HepG2 (cell line): ENCODE measurements around the gene ZNF211. TPM values are rescaled to one million over a fixed set of nuclear protein-coding genes. Genes with fewer than 3 reads are reported as not detected.

Experiments
- BORCS8-MEF2B ChIP-seq: sonication (generic); formaldehyde crosslinking; IDR thresholded peaks from 2 replicates; pipeline ENCODE4 v1.8.0; 2022; ENCODE audit warnings: mild to moderate bottlenecking, missing genetic modification reagents
- DRAP1 ChIP-seq: IDR thresholded peaks from 2 replicates; pipeline ENCODE4 v1.6.1; 2016; ENCODE audit warnings: missing genetic modification reagents, missing compliant biosample characterization
- HNF1A ChIP-seq, 2 experiments: sonication (generic) in 1 of 2; formaldehyde crosslinking in 1 of 2; IDR thresholded peaks; 2 replicates each; pipeline versions ENCODE4 v1.4.0 to v1.6.1; 2016 to 2020; ENCODE audit warnings: borderline replicate concordance in 1 of 2, low read depth in 1 of 2, mild to moderate bottlenecking in 1 of 2, missing genetic modification reagents in 1 of 2
- HNRNPL ChIP-seq: fragments of 200-400 bp; formaldehyde crosslinking; IDR thresholded peaks from 2 replicates; pipeline ENCODE4 v1.6.1; 2017; ENCODE audit warnings: mild to moderate bottlenecking, low read depth, low read length
- PPARG ChIP-seq: conservative IDR thresholded peaks from 2 replicates; pipeline ENCODE4 v1.6.1; 2016; ENCODE audit warnings: missing biosample characterization, missing genetic modification reagents
- TEF ChIP-seq: sonication (generic); formaldehyde crosslinking; IDR thresholded peaks from 2 replicates; pipeline ENCODE4 v1.5.0; 2020; ENCODE audit warnings: missing genetic modification reagents
- ZBTB26 ChIP-seq: IDR thresholded peaks from 2 replicates; pipeline ENCODE4 v1.6.1; 2016; ENCODE audit warnings: missing compliant biosample characterization, missing genetic modification reagents, borderline replicate concordance
- ZBTB38 ChIP-seq: sonication (generic); formaldehyde crosslinking; IDR thresholded peaks from 2 replicates; pipeline ENCODE4 v1.5.1; 2020; ENCODE audit warnings: mild to moderate bottlenecking, missing genetic modification reagents
- ZC3H4 ChIP-seq: sonication (generic); formaldehyde crosslinking; IDR thresholded peaks from 2 replicates; pipeline ENCODE4 v1.4.0; 2020; ENCODE audit warnings: missing genetic modification reagents, borderline replicate concordance
- ZNF367 ChIP-seq: sonication (generic); formaldehyde crosslinking; IDR thresholded peaks from 2 replicates; pipeline ENCODE4 v1.4.0; 2020; ENCODE audit warnings: missing genetic modification reagents, borderline replicate concordance
- ZNF382 ChIP-seq: sonication (generic); formaldehyde crosslinking; IDR thresholded peaks from 2 replicates; pipeline ENCODE4 v1.5.0; 2020; ENCODE audit warnings: missing genetic modification reagents, mild to moderate bottlenecking, borderline replicate concordance
- ZNF570 ChIP-seq: sonication (generic); formaldehyde crosslinking; IDR thresholded peaks from 2 replicates; pipeline ENCODE4 v1.4.0; 2020; ENCODE audit warnings: mild to moderate bottlenecking, missing genetic modification reagents, borderline replicate concordance
- ZNF646 ChIP-seq: sonication (generic); formaldehyde crosslinking; IDR thresholded peaks from 2 replicates; pipeline ENCODE4 v1.9.0; 2021; ENCODE audit warnings: mild to moderate bottlenecking, missing genetic modification reagents
- ZNF883 ChIP-seq: sonication (generic); formaldehyde crosslinking; IDR thresholded peaks from 2 replicates; pipeline ENCODE4 v1.5.1; 2020; ENCODE audit warnings: mild to moderate bottlenecking, missing genetic modification reagents; ENCODE audit errors: not compliant biosample characterization
- polyA plus RNA-seq, 8 experiments: library from polyadenylated mRNA; depleted of rRNA in 3 of 8; stranded (reverse) in 7 of 8; unstranded in 1 of 8; fragments of >200 nt; fragmentation: Illumina TruSeq in 4 of 8; extraction: Trizol in 4 of 8; gene quantifications; 2 replicates each; pipeline versions ENCODE4 v1.2.1 to v1.2.3, GENCODE V29; 2011 to 2016; ENCODE audit warnings: low read depth in 4 of 8, missing spikeins in 1 of 8, mixed read lengths in 1 of 8; ENCODE audit not compliant: insufficient read depth in 1 of 8
- total RNA-seq, 5 experiments: library from RNA; depleted of rRNA; stranded (reverse); fragments of >200 nt; fragmentation: Illumina TruSeq; extraction: Trizol; gene quantifications; 2 replicates each; pipeline ENCODE4 v1.2.3, GENCODE V29; 2016; ENCODE audit warnings: low read depth in 1 of 5

Gene ZNF211
- total and polyA plus RNA-seq, 2 of the 13 experiments (the other 11 are each of a cell fraction or from before 2014, with no cell fraction given): 9.9 to 11.2 TPM

DNA sequence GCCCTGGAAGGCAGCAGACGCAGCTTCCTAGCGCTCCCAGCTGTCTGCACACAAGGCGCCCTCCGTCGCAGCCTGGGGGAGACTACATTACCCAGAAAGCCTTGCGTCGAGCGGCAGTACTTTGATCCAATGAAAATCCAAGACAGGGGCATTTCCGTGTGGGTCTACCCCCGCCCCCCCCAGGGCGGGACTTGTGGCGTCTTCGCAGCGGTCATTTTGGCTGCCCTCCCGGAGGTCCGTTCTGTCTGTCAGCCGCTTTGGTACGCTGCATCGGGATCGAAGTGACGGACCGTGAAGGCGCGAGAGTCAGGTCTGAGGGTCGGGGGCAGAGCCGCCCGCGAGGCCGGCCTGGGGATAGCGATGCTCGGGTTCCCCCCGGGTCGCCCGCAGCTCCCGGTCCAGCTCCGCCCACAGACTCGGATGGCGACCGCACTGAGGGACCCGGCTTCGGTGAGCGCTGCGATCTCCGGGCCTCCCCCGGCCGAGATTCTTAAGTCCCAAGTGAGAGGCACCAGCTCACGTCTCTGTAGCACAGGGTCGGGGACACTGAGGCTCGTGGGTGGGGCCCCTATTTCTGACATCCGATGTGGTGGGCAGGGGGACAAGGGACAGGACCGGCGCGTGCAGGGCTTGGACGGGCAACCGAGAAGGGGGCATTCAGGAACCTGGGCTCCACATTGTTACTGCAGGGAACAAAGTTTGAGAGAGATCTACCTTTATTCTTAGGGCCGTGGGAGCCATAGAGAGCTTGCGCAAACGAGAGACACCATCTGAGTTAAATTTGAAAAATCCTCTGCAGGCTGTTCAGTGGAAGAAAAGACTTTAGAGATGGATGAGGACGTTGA lies at the start of gene ZNF211 (continued):
- no peak for TF ChIP-seq ZNF570 (CRISPR knock-in tag)
- TF ChIP-seq HNF1A (IDR thresholded peaks at IDR 0.05; ENCODE audit: low read depth): no peak
- no peak for TF ChIP-seq HNF1A (CRISPR knock-in tag; IDR thresholded peaks at IDR 0.05; ENCODE audit: borderline replicate concordance)
- no peak for TF ChIP-seq ZNF367 (CRISPR knock-in tag)
- no peak for TF ChIP-seq PPARG
- no peak for TF ChIP-seq ZC3H4 (CRISPR knock-in tag)
- no peak for TF ChIP-seq ZNF883
- TF ChIP-seq ZBTB26: no peak
- TF ChIP-seq TEF: no peak
- TF ChIP-seq ZNF646 (CRISPR knock-in tag): no peak
- TF ChIP-seq HNRNPL: no peak
- TF ChIP-seq DRAP1 (CRISPR knock-in tag): no peak; the same call in 1 of the 2 replicates
- no peak for TF ChIP-seq ZNF382 (CRISPR knock-in tag)
- 0 out of 2 replicates have a peak, but pooled peaks have one; percentile 49 for TF ChIP-seq ZBTB38 (CRISPR knock-in tag)
- peak; percentile 50; the same call in 1 of the 2 replicates for TF ChIP-seq BORCS8-MEF2B (CRISPR knock-in tag)
